ENCODE data around the gene GNAT1. TPM values are rescaled to one million over a fixed set of nuclear protein-coding genes. Genes with fewer than 3 reads are reported as not detected.
A peak's percentile ranks its signal among the peaks of the same experiment; 100 is the strongest.

The GNAT1 gene
- total and polyA plus RNA-seq, 2 of the 13 experiments (the other 11 are each of a cell fraction or from before 2014, with no cell fraction given) = 0.15 TPM; not detected in 1

DNA sequence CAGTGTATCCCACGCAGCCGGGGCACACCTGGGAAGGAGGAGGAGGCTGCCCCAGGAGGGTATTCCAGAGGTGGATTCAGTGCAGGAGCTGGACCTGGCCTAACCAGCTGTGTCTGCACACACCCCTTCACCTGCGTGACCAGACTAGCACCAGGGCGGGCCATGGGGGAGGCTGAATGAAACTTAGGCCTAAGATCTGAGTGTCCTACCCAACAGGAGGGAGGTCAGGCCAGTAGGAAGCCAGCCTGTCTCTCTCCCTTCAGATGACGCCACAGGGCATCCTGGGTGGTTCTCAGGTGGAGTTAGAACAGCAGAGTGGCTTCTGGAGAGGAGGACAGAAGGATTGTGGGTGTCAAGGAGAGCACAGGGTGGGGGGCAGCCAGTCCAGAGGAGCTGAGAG, 39.7 kb upstream of the GNAT1 start:
- TF ChIP-seq, protein P1, sequence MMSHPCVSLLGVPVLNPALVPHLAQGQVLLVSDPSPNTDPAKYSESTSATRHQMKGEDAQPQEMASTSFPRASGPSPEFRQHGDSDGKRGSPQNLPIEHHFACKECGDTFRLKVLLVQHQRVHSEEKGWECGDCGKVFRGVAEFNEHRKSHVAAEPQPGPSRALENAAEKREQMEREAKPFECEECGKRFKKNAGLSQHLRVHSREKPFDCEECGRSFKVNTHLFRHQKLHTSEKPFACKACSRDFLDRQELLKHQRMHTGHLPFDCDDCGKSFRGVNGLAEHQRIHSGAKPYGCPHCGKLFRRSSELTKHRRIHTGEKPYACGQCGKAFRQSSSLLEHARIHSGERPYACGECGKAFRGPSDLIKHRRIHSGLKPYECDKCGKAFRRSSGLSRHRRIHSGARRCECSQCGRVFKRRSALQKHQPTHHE (CRISPR knock-in tag; IDR thresholded peaks at IDR 0.05; ENCODE audit: borderline replicate concordance) = 0 out of 2 replicates have a peak, but pooled peaks have one; percentile 8
- TF ChIP-seq ZNF780A (CRISPR knock-in tag; IDR thresholded peaks at IDR 0.05) (no peak), ZNF44 (CRISPR knock-in tag; IDR thresholded peaks at IDR 0.05) (no peak)
- peak overlapping the region; percentile 93 for H3K4me2 ChIP-seq (ENCODE audit: low read depth, low read length)
- peaks cover 78% of the 10 kb centered on the region for H3K4me1 ChIP-seq (ENCODE audit: insufficient read depth, low read length)
- no peak for DNase-seq (ENCODE audit: low spot score)
- H3K27me3 ChIP-seq (ENCODE audit: control insufficient read depth in 1 of 2, insufficient read depth in 2 of 2, low read length in 2 of 2) = peaks cover 0 to 15% of the 10 kb centered on the region in 2 experiments; a peak in 2 of 5 replicates
- peaks cover 7% of the 10 kb centered on the region for H3K79me2 ChIP-seq (ENCODE audit: insufficient read depth, low read length)
- no peak for ATAC-seq
- intact Hi-C loops (cut with micrococcal nuclease; ENCODE audit: unreplicated experiment) (no loop called here), in situ Hi-C loops (cut with HindIII; ENCODE audit: extremely low pct_ligation_motif_present, low pct_unique_long_range_greater_than_20kb) (no loop called here)
- no TSS peak for BruUV-seq (replicated peaks)
- no peaks in the 10 kb centered on the region for H3K9me3 ChIP-seq (ENCODE audit: low read length)
- H3K4me3 ChIP-seq (replicated peaks in 1 of 3; ENCODE audit: insufficient read depth in 1 of 3, low read depth in 2 of 3, low read length in 3 of 3) = peak overlapping the region in 1 of 3 experiments; percentile 60; a peak in 2 of 6 replicates
- 29% methylated on average over 3 of the region's 5 CpGs for WGBS (ENCODE audit: low lambda C conversion rate)
- ChIA-PET POLR2A (interaction anchor here (0.9 to 4.3 kb wide), 4 partner anchors 16 to 57 kb away, joined by 3 to 23 read pairs (median 10); no protein-coding TSS in a partner anchor), CTCF (ENCODE audit: low intra/inter-chr PET ratio, low total read pairs) (no interaction called here)
- H2AFZ ChIP-seq (ENCODE audit: low read length) = no peak overlapping the region
- peak overlapping the region; percentile 69 for H3K27ac ChIP-seq (ENCODE audit: extremely low read length, insufficient read depth, low read length)
- FAIRE-seq = no peak
- no peaks in the 10 kb centered on the region for H3K36me3 ChIP-seq (replicated peaks in 1 of 2; ENCODE audit: control insufficient read depth in 1 of 2, insufficient read depth in 2 of 2, low read length in 2 of 2)
- no peaks in the 10 kb centered on the region for H4K20me1 ChIP-seq (ENCODE audit: insufficient read depth, low read length)
- H3K9ac ChIP-seq (ENCODE audit: insufficient read depth, low read depth, low read length) = peak overlapping the region; percentile 58

DNA sequence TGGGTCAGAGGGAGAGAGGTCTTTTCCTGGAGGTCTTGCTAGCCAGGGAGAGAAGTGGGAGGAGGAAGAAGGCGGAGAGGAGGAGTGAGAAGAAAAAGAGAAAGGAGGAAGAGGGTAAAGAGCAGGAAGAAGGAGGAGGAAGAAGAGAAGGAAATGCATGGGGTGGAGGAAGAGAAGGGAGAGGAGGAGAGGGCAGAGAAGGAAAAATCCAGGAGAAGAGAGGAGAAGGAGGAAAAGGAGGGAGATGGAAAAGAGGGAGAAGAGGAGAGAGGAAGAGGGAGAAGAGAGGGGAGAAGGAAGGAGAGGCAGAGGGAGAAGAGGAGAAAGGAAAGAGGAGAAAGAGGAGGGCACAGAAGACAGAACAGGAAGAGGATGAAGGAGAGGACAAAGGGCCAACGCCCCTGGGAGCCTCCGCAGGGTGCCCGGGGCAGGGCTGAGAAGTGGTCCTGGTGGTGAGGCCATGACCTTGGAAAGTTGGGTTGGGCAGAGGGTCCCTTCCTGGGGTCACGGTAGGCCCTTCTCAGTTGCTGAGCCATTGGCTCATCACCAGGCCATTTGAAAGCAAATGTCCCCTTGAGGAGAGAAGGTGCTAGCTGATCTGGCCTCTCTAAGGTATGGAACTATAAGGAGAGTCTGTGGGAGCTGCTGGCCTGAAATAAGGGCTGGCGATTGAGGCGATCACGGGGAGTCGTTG, 37.5 kb upstream of the GNAT1 start:
- ChIA-PET POLR2A (interaction anchor here (0.9 to 1.5 kb wide), 3 partner anchors 17 to 57 kb away, joined by 3 to 4 read pairs (median 3); no protein-coding TSS in a partner anchor), CTCF (ENCODE audit: low intra/inter-chr PET ratio, low total read pairs) (interaction anchor here (1.2 to 3.0 kb wide), 2 partner anchors 32 to 35 kb away, joined by 10 to 22 read pairs; no protein-coding TSS in a partner anchor)
- H2AFZ ChIP-seq (ENCODE audit: low read length) = no peak overlapping the region
- peak overlapping the region; percentile 85 for H3K4me2 ChIP-seq (ENCODE audit: low read depth, low read length)
- H3K9me3 ChIP-seq (ENCODE audit: low read length) = no peaks in the 10 kb centered on the region
- H3K4me1 ChIP-seq (ENCODE audit: insufficient read depth, low read length) = peaks cover 83% of the 10 kb centered on the region
- no peak for FAIRE-seq
- DNase-seq (ENCODE audit: low spot score) = no peak
- H3K27ac ChIP-seq (ENCODE audit: extremely low read length, insufficient read depth, low read length) = no peak overlapping the region
- peaks cover 0 to 15% of the 10 kb centered on the region in 2 experiments; a peak in 2 of 5 replicates for H3K27me3 ChIP-seq (ENCODE audit: control insufficient read depth in 1 of 2, insufficient read depth in 2 of 2, low read length in 2 of 2)
- in situ Hi-C loops (cut with HindIII; ENCODE audit: extremely low pct_ligation_motif_present, low pct_unique_long_range_greater_than_20kb) (no loop called here), intact Hi-C loops (cut with micrococcal nuclease; ENCODE audit: unreplicated experiment) (loop anchor here (1.0 kb wide), 1 partner anchor 33 kb away; no protein-coding TSS in a partner anchor)
- peak overlapping the region; percentile 46 to 84 (median 81); a peak in 4 of 6 replicates for H3K4me3 ChIP-seq (replicated peaks in 1 of 3; ENCODE audit: insufficient read depth in 1 of 3, low read depth in 2 of 3, low read length in 3 of 3)
- no peaks in the 10 kb centered on the region for H3K36me3 ChIP-seq (replicated peaks in 1 of 2; ENCODE audit: control insufficient read depth in 1 of 2, insufficient read depth in 2 of 2, low read length in 2 of 2)
- peak overlapping the region; percentile 28; the same call in 1 of the 2 replicates for H3K9ac ChIP-seq (ENCODE audit: insufficient read depth, low read depth, low read length)
- no peaks in the 10 kb centered on the region for H4K20me1 ChIP-seq (ENCODE audit: insufficient read depth, low read length)
- H3K79me2 ChIP-seq (ENCODE audit: insufficient read depth, low read length) = peaks cover 7% of the 10 kb centered on the region
- BruUV-seq (replicated peaks) = no TSS peak
- 63% methylated on average over 5 of the region's 9 CpGs for WGBS (ENCODE audit: low lambda C conversion rate)
- ATAC-seq = no peak
- TF ChIP-seq, protein P2, sequence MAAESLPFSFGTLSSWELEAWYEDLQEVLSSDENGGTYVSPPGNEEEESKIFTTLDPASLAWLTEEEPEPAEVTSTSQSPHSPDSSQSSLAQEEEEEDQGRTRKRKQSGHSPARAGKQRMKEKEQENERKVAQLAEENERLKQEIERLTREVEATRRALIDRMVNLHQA (CRISPR knock-in tag; IDR thresholded peaks at IDR 0.05) = no peak
- TF ChIP-seq RNF2 (conservative IDR thresholded peaks at IDR 0.05; ENCODE audit: low read depth) (no peak), PCBP2 (optimal IDR thresholded peaks at IDR 0.05; ENCODE audit: low read depth, low read length, poor library complexity, severe bottlenecking) (no peak)
- TF ChIP-seq, protein P3, sequence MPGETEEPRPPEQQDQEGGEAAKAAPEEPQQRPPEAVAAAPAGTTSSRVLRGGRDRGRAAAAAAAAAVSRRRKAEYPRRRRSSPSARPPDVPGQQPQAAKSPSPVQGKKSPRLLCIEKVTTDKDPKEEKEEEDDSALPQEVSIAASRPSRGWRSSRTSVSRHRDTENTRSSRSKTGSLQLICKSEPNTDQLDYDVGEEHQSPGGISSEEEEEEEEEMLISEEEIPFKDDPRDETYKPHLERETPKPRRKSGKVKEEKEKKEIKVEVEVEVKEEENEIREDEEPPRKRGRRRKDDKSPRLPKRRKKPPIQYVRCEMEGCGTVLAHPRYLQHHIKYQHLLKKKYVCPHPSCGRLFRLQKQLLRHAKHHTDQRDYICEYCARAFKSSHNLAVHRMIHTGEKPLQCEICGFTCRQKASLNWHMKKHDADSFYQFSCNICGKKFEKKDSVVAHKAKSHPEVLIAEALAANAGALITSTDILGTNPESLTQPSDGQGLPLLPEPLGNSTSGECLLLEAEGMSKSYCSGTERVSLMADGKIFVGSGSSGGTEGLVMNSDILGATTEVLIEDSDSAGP (CRISPR knock-in tag; IDR thresholded peaks at IDR 0.05; ENCODE audit: borderline replicate concordance) = 0 out of 2 replicates have a peak, but pooled peaks have one; percentile 0

Data from HepG2 (cell line).